Measurements from ENCODE around the gene SFRP2.

The SFRP2 gene

DNA sequence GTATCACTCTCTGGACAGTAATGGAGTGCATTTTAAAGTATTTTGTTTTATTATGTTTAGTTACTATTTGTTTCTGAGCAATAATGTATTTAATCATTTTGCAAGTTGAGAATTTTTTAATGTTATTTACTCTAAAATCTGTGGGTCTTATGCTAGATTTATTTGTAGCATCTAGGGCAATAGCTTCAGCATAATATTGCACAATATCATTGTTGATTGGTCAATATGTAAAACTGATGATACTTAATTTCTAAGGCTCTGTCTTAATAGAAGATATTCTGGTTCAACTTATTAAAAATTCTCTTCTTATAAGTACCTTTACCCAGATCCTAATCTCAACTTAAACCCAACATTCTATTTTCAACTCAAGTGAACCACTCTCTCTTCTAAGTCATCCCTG is 11.5 kb downstream of the SFRP2 start:
- TF ChIP-seq, protein P1, sequence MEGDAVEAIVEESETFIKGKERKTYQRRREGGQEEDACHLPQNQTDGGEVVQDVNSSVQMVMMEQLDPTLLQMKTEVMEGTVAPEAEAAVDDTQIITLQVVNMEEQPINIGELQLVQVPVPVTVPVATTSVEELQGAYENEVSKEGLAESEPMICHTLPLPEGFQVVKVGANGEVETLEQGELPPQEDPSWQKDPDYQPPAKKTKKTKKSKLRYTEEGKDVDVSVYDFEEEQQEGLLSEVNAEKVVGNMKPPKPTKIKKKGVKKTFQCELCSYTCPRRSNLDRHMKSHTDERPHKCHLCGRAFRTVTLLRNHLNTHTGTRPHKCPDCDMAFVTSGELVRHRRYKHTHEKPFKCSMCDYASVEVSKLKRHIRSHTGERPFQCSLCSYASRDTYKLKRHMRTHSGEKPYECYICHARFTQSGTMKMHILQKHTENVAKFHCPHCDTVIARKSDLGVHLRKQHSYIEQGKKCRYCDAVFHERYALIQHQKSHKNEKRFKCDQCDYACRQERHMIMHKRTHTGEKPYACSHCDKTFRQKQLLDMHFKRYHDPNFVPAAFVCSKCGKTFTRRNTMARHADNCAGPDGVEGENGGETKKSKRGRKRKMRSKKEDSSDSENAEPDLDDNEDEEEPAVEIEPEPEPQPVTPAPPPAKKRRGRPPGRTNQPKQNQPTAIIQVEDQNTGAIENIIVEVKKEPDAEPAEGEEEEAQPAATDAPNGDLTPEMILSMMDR (IDR thresholded peaks at IDR 0.05; ENCODE audit: insufficient read depth, low read depth, low read length, missing control alignments), result no peak
- DNase-seq (ENCODE audit: low read depth), result no peak

DNA sequence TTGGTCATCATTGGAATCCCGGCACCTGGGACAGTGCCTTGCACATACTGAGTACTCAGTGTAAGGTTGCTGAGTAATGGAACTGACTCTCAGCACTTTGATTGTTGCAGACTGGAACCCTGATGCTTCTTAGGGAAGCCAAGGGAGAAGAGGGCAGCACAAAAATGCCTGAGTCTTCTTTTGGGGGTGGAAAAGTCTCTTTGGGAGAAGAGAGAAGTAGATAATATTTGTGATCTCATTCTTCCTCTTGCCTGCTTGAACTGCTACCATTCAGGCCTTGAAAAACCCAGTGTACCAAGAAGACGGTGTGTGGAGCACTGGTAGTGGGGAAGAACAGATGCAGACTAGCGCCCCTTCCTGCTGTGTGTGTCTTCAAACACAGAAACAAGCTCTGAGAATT is 12.3 kb downstream of the SFRP2 start:
- no peak for DNase-seq (ENCODE audit: low read depth)
- TF ChIP-seq, protein P1 (IDR thresholded peaks at IDR 0.05; ENCODE audit: insufficient read depth, low read depth, low read length, missing control alignments), result no peak
- no peak overlapping the region for H3K4me3 ChIP-seq (ENCODE audit: low read depth, low read length)

More for the DNA sequence above, 11.5 kb downstream of the SFRP2 start:
- H3K4me3 ChIP-seq (ENCODE audit: low read depth, low read length), result no peak overlapping the region

- no peak overlapping the region for H3K4me3 ChIP-seq (ENCODE audit: low read depth, low read length)
- no peak for DNase-seq (ENCODE audit: low read depth)
- TF ChIP-seq, protein P1 (IDR thresholded peaks at IDR 0.05; ENCODE audit: insufficient read depth, low read depth, low read length, missing control alignments), result no peak
Measured at GRCh38 chr4:153773236-153773690, 15.6 kb downstream of the SFRP2 start.

DNA sequence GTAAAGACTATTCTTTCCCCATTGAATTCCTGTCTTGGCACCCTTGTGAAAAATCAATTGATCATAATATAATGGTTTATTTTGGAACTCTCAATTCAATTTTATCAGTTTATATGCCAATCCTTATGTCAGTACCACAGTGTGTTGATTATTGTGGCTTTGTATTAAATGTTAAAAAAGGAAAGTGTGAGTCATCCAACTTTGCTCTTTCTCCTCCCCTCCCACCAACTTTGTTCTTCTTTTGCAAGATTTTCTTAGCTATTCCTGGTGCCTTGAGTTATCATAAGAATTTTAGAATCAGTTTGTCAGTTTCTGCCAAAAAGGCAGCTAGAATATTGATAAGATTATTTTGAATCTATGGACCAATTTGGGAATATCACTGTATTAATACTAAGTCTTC is 17.8 kb downstream of the SFRP2 start:
- no peak overlapping the region for H3K4me3 ChIP-seq (ENCODE audit: low read depth, low read length)
- DNase-seq (ENCODE audit: low read depth), result no peak
- TF ChIP-seq, protein P1 (IDR thresholded peaks at IDR 0.05; ENCODE audit: insufficient read depth, low read depth, low read length, missing control alignments), result no peak

DNA sequence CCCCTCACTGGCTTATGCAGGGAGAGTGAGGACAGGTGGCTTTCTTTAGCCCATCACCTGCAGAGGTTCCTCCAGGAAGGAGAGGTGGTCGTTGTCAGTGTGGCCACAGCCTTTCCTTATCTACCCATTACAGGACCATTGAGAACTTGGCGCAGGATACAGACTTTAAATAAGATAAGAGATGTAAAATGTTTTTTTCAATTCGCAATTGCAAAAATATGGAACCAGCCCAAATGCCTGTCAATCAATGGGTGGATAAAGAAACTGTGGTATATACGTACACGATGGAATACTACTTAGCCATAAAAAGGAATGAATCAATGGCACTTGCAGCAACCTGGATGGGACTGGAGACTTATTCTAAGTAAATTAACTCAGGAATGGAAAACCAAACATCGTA is 22.1 kb downstream of the SFRP2 start:
- DNase-seq (ENCODE audit: low read depth), result no peak
- no peak overlapping the region for H3K4me3 ChIP-seq (ENCODE audit: low read depth, low read length)
- TF ChIP-seq, protein P1 (IDR thresholded peaks at IDR 0.05; ENCODE audit: insufficient read depth, low read depth, low read length, missing control alignments), result no peak

DNA sequence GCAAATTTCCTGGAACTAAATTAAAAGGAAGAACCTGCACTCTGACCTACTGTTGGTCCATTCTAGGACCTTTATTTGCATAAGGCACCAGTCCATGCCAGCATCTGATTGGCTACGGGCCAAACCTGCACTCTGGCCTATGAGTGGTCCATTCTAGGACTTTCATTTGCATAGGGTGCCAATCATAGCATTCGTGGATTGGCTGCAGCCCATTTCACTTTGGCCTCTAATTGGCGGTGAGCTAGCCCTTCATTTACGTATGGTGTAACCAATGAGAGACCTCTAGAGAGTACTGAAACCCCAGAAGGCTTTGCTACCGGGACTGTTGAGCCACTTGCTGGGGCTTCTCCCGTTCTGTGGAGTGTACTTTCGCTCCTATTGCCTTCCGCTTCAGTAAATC is 23.0 kb downstream of the SFRP2 start:
- no peak for DNase-seq (ENCODE audit: low read depth)
- no peak overlapping the region for H3K4me3 ChIP-seq (ENCODE audit: low read depth, low read length)
- TF ChIP-seq, protein P1 (IDR thresholded peaks at IDR 0.05; ENCODE audit: insufficient read depth, low read depth, low read length, missing control alignments), result no peak

DNA sequence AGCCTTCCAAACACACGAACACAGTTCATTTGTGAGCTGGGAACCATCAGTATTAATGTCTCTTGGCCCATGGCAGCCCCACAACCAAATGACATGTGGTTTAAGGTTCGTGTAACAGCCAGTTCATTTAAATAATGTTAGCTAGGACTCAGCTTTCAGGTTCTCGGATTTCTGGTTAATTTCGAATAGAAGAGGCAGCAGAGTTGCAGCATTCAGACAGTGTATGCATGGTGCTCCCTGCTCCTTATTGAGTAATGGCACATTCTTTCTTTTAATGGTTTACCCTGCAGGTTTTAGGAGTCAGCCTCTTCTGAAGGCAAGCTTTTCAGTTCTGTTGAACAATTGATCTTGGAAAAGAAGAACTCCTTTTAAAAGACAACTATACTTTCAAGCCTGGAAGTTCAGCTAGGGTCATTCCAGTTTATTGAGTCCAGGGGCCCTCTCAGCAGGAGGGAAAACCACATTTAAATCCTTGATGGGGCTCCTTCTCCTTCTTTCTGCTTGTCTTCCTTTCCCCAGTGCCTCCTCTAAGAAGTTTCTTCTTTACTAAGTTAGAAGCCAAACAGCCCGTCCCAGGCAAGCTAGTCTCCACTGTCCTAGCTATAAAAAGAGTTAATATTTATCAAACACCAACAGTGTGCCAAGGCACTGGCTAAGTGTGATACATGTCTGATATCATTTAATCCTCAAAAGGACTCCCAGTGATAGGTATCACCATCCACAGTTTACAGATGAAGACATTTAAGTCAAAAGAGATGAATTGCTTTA is 24.1 kb downstream of the SFRP2 start:
- H3K4me3 ChIP-seq (ENCODE audit: low read depth, low read length), result no peak overlapping the region
- DNase-seq (ENCODE audit: low read depth), result no peak
- TF ChIP-seq, protein P1 (IDR thresholded peaks at IDR 0.05; ENCODE audit: insufficient read depth, low read depth, low read length, missing control alignments), result no peak

Measured in GM12865 (cell line).